ENCODE data around the gene SIPA1L2.
A peak's percentile ranks its signal among the peaks of the same experiment; 100 is the strongest.

The SIPA1L2 gene

DNA sequence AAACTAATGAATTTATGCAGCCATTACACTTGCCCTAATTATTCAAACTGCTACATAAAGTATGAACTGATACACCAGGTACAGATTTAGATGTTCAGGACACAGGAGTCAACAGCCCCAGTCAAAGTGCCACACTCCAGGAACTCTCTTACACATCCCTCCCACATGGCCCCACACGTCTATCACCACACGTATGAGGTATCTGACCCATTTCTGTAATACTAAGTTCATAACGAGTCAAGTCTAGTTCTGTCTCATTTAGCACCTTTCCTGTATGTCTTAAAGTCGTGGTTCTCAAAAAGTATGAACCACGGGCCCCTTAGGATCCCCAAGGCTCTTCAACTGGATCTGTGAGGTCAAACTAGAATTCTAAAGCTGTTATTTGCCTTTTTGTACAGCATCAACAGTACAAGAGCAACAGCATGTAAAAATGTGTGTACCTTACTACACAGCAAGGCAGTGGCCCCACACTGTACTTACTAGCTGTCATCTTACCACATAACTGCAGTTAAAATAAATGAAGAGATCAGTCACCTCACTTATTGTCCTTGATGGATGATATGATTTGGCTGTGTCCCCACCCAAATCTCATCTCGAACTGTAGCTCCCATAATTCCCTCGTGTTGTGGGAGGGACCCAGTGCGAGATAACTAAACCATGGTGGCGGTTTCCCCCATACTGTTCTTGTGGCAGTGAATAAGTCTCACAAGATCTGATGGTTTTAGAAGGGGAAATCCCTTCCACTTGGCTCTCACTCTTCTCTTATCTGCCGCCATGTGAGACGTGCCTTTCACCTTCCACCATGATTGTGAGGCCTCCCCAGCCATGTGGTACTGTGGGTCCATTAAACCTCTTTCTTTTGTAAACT, 42.6 kb downstream of the SIPA1L2 start:
- peak; percentile 34 to 42 for DNase-seq

GRCh38 chr1:232586679-232587078, 43.3 kb downstream of the SIPA1L2 start:
- DNase-seq: no peak

- DNase-seq: no peak
These were observed 44.4 kb downstream of the SIPA1L2 start for GRCh38 chr1:232585486-232585885.

GRCh38 chr1:232581932-232582331, 48.0 kb downstream of the SIPA1L2 start:
- no peak for DNase-seq

All from activated T-cell treated with anti-CD3 and anti-CD28 coated beads, Interleukin-2, amount 50 U/mL, for 48 hours (primary cell).